HL-60 (cell line): Measurements from ENCODE around the gene LAG3.

ENCODE experiments used
- POLR2AphosphoS5 ChIP-seq: IDR thresholded peaks from 2 replicates; pipeline ENCODE4 v1.6.1; 2012; ENCODE audit warnings: low read depth
- SPI1 ChIP-seq: IDR thresholded peaks from 2 replicates; pipeline ENCODE4 v1.6.1; 2012; ENCODE audit warnings: low read depth, mild to moderate bottlenecking, borderline replicate concordance
- TF ChIP-seq, protein P1 (sequence below): IDR thresholded peaks from one replicate; pipeline ENCODE4 v1.5.1; 2011; ENCODE audit warnings: low read length, control low read depth, inconsistent platforms; ENCODE audit not compliant: insufficient read depth

DNA sequence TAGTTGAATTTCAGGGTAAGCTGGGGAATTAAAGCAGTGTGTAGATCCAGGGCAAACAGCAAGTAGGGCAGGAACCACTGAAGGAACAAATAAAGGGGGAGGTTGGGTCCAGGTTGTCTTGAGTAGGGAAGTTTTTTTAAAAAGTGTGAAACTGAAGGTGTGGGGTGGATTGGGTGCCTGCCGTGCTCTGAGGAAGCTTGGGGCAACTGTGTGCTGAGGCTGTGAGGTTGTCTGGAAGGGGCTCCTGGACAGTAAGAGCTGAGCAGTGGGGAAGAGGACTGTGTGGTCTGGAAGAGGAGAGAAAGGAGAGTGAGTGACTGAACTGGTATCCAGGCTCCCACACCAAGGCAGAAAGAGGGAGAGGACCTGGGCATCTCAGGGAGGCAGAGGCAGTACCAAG lies 38.4 kb downstream of the LAG3 start:
- TF ChIP-seq POLR2AphosphoS5: no peak
- TF ChIP-seq, protein P1, sequence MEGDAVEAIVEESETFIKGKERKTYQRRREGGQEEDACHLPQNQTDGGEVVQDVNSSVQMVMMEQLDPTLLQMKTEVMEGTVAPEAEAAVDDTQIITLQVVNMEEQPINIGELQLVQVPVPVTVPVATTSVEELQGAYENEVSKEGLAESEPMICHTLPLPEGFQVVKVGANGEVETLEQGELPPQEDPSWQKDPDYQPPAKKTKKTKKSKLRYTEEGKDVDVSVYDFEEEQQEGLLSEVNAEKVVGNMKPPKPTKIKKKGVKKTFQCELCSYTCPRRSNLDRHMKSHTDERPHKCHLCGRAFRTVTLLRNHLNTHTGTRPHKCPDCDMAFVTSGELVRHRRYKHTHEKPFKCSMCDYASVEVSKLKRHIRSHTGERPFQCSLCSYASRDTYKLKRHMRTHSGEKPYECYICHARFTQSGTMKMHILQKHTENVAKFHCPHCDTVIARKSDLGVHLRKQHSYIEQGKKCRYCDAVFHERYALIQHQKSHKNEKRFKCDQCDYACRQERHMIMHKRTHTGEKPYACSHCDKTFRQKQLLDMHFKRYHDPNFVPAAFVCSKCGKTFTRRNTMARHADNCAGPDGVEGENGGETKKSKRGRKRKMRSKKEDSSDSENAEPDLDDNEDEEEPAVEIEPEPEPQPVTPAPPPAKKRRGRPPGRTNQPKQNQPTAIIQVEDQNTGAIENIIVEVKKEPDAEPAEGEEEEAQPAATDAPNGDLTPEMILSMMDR: no peak
- no peak for TF ChIP-seq SPI1
